Heart left ventricle (tissue), 16 donors: Measurements from ENCODE around the gene NOXA1. TPM values are rescaled to one million over a fixed set of nuclear protein-coding genes. Genes with fewer than 3 reads are reported as not detected.

ENCODE experiments used
- ATAC-seq, 4 donors: fragments of 200-7000 bp; cut with Tn5 transposase; one replicate each; pipeline ENCODE4 v1.9.1; 2020 to 2022; ENCODE audit warnings: moderate library complexity in 4 of 4, mild to moderate bottlenecking in 3 of 4, moderate number of reproducible peaks in 1 of 4
- DNase-seq, 5 donors: peaks; one replicate each; pipeline ENCODE4 v3.0.0-alpha.2; 2020
- H3K27ac ChIP-seq, 12 donors: fragments of 200-600 bp; sonication (generic) in 4 of 12; one replicate each; pipeline versions ENCODE4 v1.5.0 to v1.8.0; 2016 to 2022; ENCODE audit warnings: mild to moderate bottlenecking in 2 of 12
- H3K27me3 ChIP-seq, 9 donors: fragments of 200-600 bp; sonication (generic) in 2 of 9; one replicate each; pipeline versions ENCODE4 v1.5.1 to v1.8.0; 2016 to 2022; ENCODE audit warnings: mild to moderate bottlenecking in 3 of 9
- H3K36me3 ChIP-seq, 9 donors: fragments of 200-600 bp; sonication (generic) in 2 of 9; one replicate each; pipeline versions ENCODE4 v1.5.0 to v1.8.0; 2018 to 2022; ENCODE audit warnings: mild to moderate bottlenecking in 2 of 9
- H3K4me1 ChIP-seq, 12 donors: fragments of 200-600 bp; sonication (generic) in 4 of 12; one replicate each; pipeline versions ENCODE4 v1.5.0 to v1.8.0; 2016 to 2022; ENCODE audit warnings: mild to moderate bottlenecking in 3 of 12
- H3K4me3 ChIP-seq, 12 donors: fragments of 200-600 bp; sonication (generic) in 4 of 12; one replicate each; pipeline versions ENCODE4 v1.5.0 to v1.8.0; 2017 to 2022; ENCODE audit warnings: mild to moderate bottlenecking in 9 of 12, moderate library complexity in 4 of 12
- H3K9me3 ChIP-seq, 12 donors: fragments of 200-600 bp; sonication (generic) in 4 of 12; one replicate each; pipeline versions ENCODE4 v1.5.0 to v1.8.0; 2016 to 2022; ENCODE audit warnings: mild to moderate bottlenecking in 1 of 12
- POLR2A ChIP-seq, 2 donors: fragments of 450-650 bp; IDR thresholded peaks; one replicate each; pipeline ENCODE4 v1.6.1; 2017; ENCODE audit warnings: antibody characterized with exemption in 2 of 2, mild to moderate bottlenecking in 2 of 2, moderate library complexity in 2 of 2
- WGBS, 4 donors: extraction: QIAGEN DNeasy Blood & Tissue Kit in 2 of 4; methylation state at CpG; one replicate each; pipeline versions ENCODE4 v1.1.5 to v1.1.7; 2013 to 2018; 5-methylcytosine and 5-hydroxymethylcytosine counted together
- intact Hi-C, 10 donors: fragments of 100-400 bp; cut with DNase I; formaldehyde crosslinking; loops; one replicate each; pipeline versions ENCODE4 v1.11.1 to v1.14.2; 2022
- polyA plus RNA-seq, 2 donors: library from polyadenylated mRNA; stranded (reverse); fragments of 200-250 nt; gene quantifications; one replicate each; pipeline ENCODE4 v1.2.3, GENCODE V29; 2013
- total RNA-seq, 9 donors: library from RNA; depleted of rRNA in 2 of 9; stranded (reverse); fragments of >200 nt in 2 of 9; fragmentation: NEBNext Ultra II Directional in 3 of 9; extraction: Animal tissue kit (Norgen Biotek cat#: 25700) in 3 of 9; gene quantifications; one replicate each; pipeline versions ENCODE4 v1.1.0 to v1.2.4, GENCODE V29; 2016 to 2023
- TF ChIP-seq, protein P1 (sequence below), 12 donors: fragments of 200-600 bp; sonication (generic) in 4 of 12; IDR thresholded peaks; one replicate each; pipeline versions ENCODE4 v1.5.0 to v1.8.0; 2018 to 2022; ENCODE audit warnings: antibody characterized with exemption in 12 of 12, mild to moderate bottlenecking in 5 of 12
- donor health status: ischemic (EF 13 %, LVEDD 7.1; RV severe dilation, severe dysfunction).
- donor health status: healthy with polysubstance abuse.
- donor health status: DM: no; HTN: yes; CAD: no.
- donor health status: DM: no; HTN: no; CAD: no.
- donor health status: ischemic (EF 25% LVEDD 6.9; RV normal size, moderate dysfunction).
- donor health status: ischemic (EF 25% LVEDD 5.7; RV mildly dilated, moderate dysfunction).
- donor health status: healthy.
- donor health status: DM: yes; HTN: yes; CAD: no.
- donor health status: ischemic (EF 35%, LVEDD 5.7; RV mildly dilated, moderate dysfunction).
- donor health status: nonischemic (EF 11% LVEDD 7.7; RV severe dilation, severe dysfunction).
- donor health status: DM: yes; HTN: yes; CAD: no.
- donor health status: PGD.
- donor health status: ischemic (EF 29% LVEDD 5.4; RV normal size, mild dysfunction).
- donor health status: nonischemic (EF 23%, LVEDD 6.1; RV moderate dilation, normal function).

NOXA1 gene
- total and polyA plus RNA-seq, 11 donors, result 0.44 to 5.5 (median 2.7) TPM

- Histone ChIP-seq H3K4me3 (no peak overlapping the region), H3K9me3 (no peaks in the 10 kb centered on the region), H3K4me1 (no peaks in the 10 kb centered on the region), H3K27me3 (no peaks in the 10 kb centered on the region), H3K36me3 (peaks cover 0 to 4% (median 0%) of the 10 kb centered on the region in 9 donors), H3K27ac (no peak overlapping the region)
- intact Hi-C loops, result no loop called here
- WGBS, 4 donors, result 93 to 96% (median 96%) methylated on average over 56 to 60 of the region's 60 CpGs
- DNase-seq, result peak in 3 of 5 donors; percentile 13 to 47 (median 24)
- no peak for TF ChIP-seq POLR2A (IDR thresholded peaks at IDR 0.05)
- TF ChIP-seq, protein P1, sequence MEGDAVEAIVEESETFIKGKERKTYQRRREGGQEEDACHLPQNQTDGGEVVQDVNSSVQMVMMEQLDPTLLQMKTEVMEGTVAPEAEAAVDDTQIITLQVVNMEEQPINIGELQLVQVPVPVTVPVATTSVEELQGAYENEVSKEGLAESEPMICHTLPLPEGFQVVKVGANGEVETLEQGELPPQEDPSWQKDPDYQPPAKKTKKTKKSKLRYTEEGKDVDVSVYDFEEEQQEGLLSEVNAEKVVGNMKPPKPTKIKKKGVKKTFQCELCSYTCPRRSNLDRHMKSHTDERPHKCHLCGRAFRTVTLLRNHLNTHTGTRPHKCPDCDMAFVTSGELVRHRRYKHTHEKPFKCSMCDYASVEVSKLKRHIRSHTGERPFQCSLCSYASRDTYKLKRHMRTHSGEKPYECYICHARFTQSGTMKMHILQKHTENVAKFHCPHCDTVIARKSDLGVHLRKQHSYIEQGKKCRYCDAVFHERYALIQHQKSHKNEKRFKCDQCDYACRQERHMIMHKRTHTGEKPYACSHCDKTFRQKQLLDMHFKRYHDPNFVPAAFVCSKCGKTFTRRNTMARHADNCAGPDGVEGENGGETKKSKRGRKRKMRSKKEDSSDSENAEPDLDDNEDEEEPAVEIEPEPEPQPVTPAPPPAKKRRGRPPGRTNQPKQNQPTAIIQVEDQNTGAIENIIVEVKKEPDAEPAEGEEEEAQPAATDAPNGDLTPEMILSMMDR (IDR thresholded peaks at IDR 0.05), result no peak
- ATAC-seq, result no peak
Observed at GRCh38 chr9:137398561-137399468, 24.4 kb upstream of the NOXA1 start.

GRCh38 chr9:137402746-137403145, 20.4 kb upstream of the NOXA1 start:
- 86 to 92% (median 88%) methylated on average over 11 of the region's 11 CpGs for whole genome bisulfite sequencing, 4 donors
- intact Hi-C loops, result loop anchor here in 1 of 10 donors (10.0 kb wide), 1 partner anchor 62 kb away; no protein-coding TSS in a partner anchor

DNA sequence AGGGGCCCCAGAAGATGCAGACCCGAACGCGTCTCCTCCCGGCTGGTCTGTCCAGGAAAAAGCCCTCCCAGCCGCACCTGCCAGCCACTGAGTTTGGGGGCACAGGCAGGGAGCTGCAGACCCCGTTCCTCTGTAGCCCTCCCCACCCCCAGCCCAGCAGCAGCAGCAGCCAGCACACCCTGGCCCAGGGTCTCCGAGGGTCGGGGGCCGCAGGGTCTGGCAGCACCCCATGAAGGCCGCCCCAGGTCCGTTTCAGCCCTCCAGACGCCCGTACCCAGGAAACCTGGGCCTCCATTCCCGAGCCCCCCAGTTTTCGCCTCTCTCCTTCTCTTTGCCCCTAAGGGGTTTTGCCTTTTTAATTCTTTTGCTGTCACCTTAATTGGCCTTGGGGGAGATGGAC, 19.9 kb upstream of the NOXA1 start:
- Histone ChIP-seq H3K9me3 (no peaks in the 10 kb centered on the region), H3K27ac (no peak overlapping the region), H3K27me3 (peaks cover 0 to 15% (median 0%) of the 10 kb centered on the region in 9 donors), H3K4me1 (peaks cover 0 to 24% (median 17%) of the 10 kb centered on the region in 12 donors), H3K36me3 (no peaks in the 10 kb centered on the region), H3K4me3 (no peak overlapping the region)
- ATAC-seq, result no peak
- intact Hi-C loops, result loop anchor here in 1 of 10 donors (10.0 kb wide), 1 partner anchor 62 kb away; no protein-coding TSS in a partner anchor
- TF ChIP-seq, protein P1 (IDR thresholded peaks at IDR 0.05), result no peak
- no peak for TF ChIP-seq POLR2A (IDR thresholded peaks at IDR 0.05)
- 95 to 97% (median 96%) methylated on average over 13 to 15 of the region's 15 CpGs for WGBS, 4 donors
- DNase-seq, result no peak

More at GRCh38 chr9:137402746-137403145, 20.4 kb upstream of the NOXA1 start:
- H3K27me3 ChIP-seq, result peaks cover 0 to 14% (median 0%) of the 10 kb centered on the region in 9 donors
- peaks cover 0 to 19% (median 15%) of the 10 kb centered on the region in 12 donors for H3K4me1 ChIP-seq
- no peaks in the 10 kb centered on the region for H3K36me3 ChIP-seq
- H3K9me3 ChIP-seq, result no peaks in the 10 kb centered on the region
- ATAC-seq, result no peak
- TF ChIP-seq, protein P1 (IDR thresholded peaks at IDR 0.05), result no peak
- no peak for TF ChIP-seq POLR2A (IDR thresholded peaks at IDR 0.05)
- H3K4me3 ChIP-seq, result no peak overlapping the region
- no peak for DNase-seq
- no peak overlapping the region for H3K27ac ChIP-seq

DNA sequence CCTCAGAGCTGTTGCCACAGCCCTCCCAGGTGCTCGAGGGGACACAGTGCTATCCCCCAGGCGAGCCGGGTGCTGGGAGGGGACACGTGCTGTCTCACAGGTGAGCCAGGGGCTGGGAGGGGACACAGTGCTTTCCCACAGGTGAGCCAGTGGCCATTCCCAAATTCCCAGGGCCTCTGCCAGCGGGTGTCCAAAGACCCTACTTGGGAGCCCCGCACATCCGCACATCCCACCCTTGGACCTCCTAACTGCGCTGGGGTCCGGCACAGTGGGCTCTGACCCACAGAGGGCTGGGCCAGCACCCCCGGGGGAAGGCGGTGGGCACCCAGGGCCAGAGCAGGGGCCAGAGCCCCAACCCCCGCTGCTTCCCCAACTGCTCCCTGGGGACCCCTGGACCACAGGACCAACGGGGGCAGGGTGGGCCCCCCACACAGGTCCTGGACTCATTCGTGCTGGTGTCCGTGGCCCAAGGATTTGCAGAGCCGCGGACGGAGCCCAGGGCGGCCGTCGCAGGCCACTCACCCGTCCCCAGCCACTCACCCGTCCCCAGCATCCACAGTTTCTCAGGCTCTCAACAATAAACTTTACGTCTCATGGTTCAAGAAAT, 18.1 kb upstream of the NOXA1 start:
- Histone ChIP-seq H3K36me3 (no peaks in the 10 kb centered on the region), H3K4me1 (peaks cover 0 to 33% (median 17%) of the 10 kb centered on the region in 12 donors), H3K27ac (no peak overlapping the region), H3K9me3 (no peaks in the 10 kb centered on the region), H3K4me3 (no peak overlapping the region), H3K27me3 (peaks cover 0 to 15% (median 0%) of the 10 kb centered on the region in 9 donors)
- intact Hi-C loops, result loop anchor here in 8 of 10 donors (5.0 to 10.0 kb wide), 5 partner anchors 53 to 123 kb away; no protein-coding TSS in a partner anchor
- TF ChIP-seq, protein P1 (IDR thresholded peaks at IDR 0.05), result no peak
- TF ChIP-seq POLR2A (IDR thresholded peaks at IDR 0.05), result no peak
- WGBS, 4 donors, result 92 to 96% (median 94%) methylated on average over 12 to 24 of the region's 24 CpGs
- peak in 1 of 5 donors; percentile 63 for DNase-seq
- no peak for ATAC-seq
